ENCODE results near the gene COPS8. TPM values are rescaled to one million over a fixed set of nuclear protein-coding genes. Genes with fewer than 3 reads are reported as not detected.

COPS8 gene
- total RNA-seq, 2 donors from 2014 or later: 27.4 to 27.8 TPM

GRCh38 chr2:237118025-237118424, 32.3 kb downstream of the COPS8 start:
- Histone ChIP-seq H3K27ac (no peak overlapping the region), H3K9me3 (no peaks in the 10 kb centered on the region), H3K4me3 (no peak overlapping the region), H3K4me1 (no peaks in the 10 kb centered on the region), H3K36me3 (replicated peaks in 1 of 2; ENCODE audit: insufficient read depth in 1 of 2, low read depth in 2 of 2) (no peaks in the 10 kb centered on the region), H3K27me3 (no peaks in the 10 kb centered on the region)
- ATAC-seq (no peak), DNase-seq (no peak)
- TF ChIP-seq POLR2A (IDR thresholded peaks at IDR 0.05): no peak
- TF ChIP-seq CTCF (IDR thresholded peaks at IDR 0.05): no peak
- 80 to 86% methylated on average over 1 of the region's 1 CpG for WGBS, 2 donors
- intact Hi-C loops (cut with DNase I): no loop called here

- 44 to 53% methylated on average over 6 of the region's 6 CpGs for WGBS, 2 donors
- DNase-seq (no peak), ATAC-seq (no peak)
- Histone ChIP-seq H3K36me3 (replicated peaks in 1 of 2; ENCODE audit: insufficient read depth in 1 of 2, low read depth in 2 of 2) (no peaks in the 10 kb centered on the region), H3K27ac (no peak overlapping the region), H3K27me3 (no peaks in the 10 kb centered on the region), H3K9me3 (no peaks in the 10 kb centered on the region), H3K4me1 (no peaks in the 10 kb centered on the region), H3K4me3 (no peak overlapping the region)
- intact Hi-C loops (cut with DNase I): no loop called here
- no peak for TF ChIP-seq CTCF (IDR thresholded peaks at IDR 0.05)
- TF ChIP-seq POLR2A (IDR thresholded peaks at IDR 0.05): no peak
Observed at GRCh38 chr2:237118561-237119155, 33.0 kb downstream of the COPS8 start.

- 76 to 78% methylated on average over 4 of the region's 4 CpGs for WGBS, 2 donors
- Histone ChIP-seq H3K36me3 (replicated peaks in 1 of 2; ENCODE audit: insufficient read depth in 1 of 2, low read depth in 2 of 2) (no peaks in the 10 kb centered on the region), H3K4me1 (no peaks in the 10 kb centered on the region), H3K4me3 (no peak overlapping the region), H3K9me3 (no peaks in the 10 kb centered on the region), H3K27ac (no peak overlapping the region), H3K27me3 (no peaks in the 10 kb centered on the region)
- DNase-seq: no peak
- ATAC-seq: no peak
- no peak for TF ChIP-seq POLR2A (IDR thresholded peaks at IDR 0.05)
- TF ChIP-seq CTCF (IDR thresholded peaks at IDR 0.05): no peak
- intact Hi-C loops (cut with DNase I): no loop called here
Observed at GRCh38 chr2:237120916-237121315, 35.2 kb downstream of the COPS8 start.

GRCh38 chr2:237121321-237121720, 35.6 kb downstream of the COPS8 start:
- Histone ChIP-seq H3K36me3 (replicated peaks in 1 of 2; ENCODE audit: insufficient read depth in 1 of 2, low read depth in 2 of 2) (no peaks in the 10 kb centered on the region), H3K27ac (no peak overlapping the region), H3K27me3 (no peaks in the 10 kb centered on the region), H3K9me3 (no peaks in the 10 kb centered on the region), H3K4me1 (no peaks in the 10 kb centered on the region), H3K4me3 (no peak overlapping the region)
- no peak for TF ChIP-seq POLR2A (IDR thresholded peaks at IDR 0.05)
- no peak for TF ChIP-seq CTCF (IDR thresholded peaks at IDR 0.05)
- DNase-seq: no peak
- no peak for ATAC-seq
- intact Hi-C loops (cut with DNase I): no loop called here
- WGBS, 2 donors: 65 to 80% methylated on average over 1 of the region's 1 CpG

- peak in 6 of 7 experiments; percentile 21 to 49 (median 48) for TF ChIP-seq CTCF (IDR thresholded peaks at IDR 0.05)
- TF ChIP-seq POLR2A (IDR thresholded peaks at IDR 0.05): no peak
- Histone ChIP-seq H3K4me1 (no peaks in the 10 kb centered on the region), H3K27ac (no peak overlapping the region), H3K27me3 (no peaks in the 10 kb centered on the region), H3K9me3 (no peaks in the 10 kb centered on the region), H3K4me3 (no peak overlapping the region), H3K36me3 (replicated peaks in 1 of 2; ENCODE audit: insufficient read depth in 1 of 2, low read depth in 2 of 2) (no peaks in the 10 kb centered on the region)
- ATAC-seq (peak; percentile 56), DNase-seq (peak; percentile 37 to 49 (median 44))
- intact Hi-C loops (cut with DNase I): no loop called here
- WGBS, 2 donors: 59 to 63% methylated on average over 8 of the region's 8 CpGs
Observed at GRCh38 chr2:237122214-237122666, 36.6 kb downstream of the COPS8 start.

All from body of pancreas (tissue), 4 donors.